ENCODE measurements around the gene CEP55. TPM values are rescaled to one million over a fixed set of nuclear protein-coding genes. Genes with fewer than 3 reads are reported as not detected.

Gene CEP55
- total RNA-seq, 2 experiments from 2014 or later: 88.0 to 91.3 TPM

- ChIA-PET POLR2A (no interaction called here), CTCF (interaction anchor here (1.0 to 12.3 kb wide), 5 partner anchors 9 to 114 kb away, joined by 3 to 422 read pairs (median 6); partner anchors contain the start of gene MYOF)
- no peak for DNase-seq
- H3K27ac Mint-ChIP-seq: no peak overlapping the region
- intact Hi-C loops (cut with micrococcal nuclease): loop anchor here (10.0 kb wide), 1 partner anchor 647 kb away; the partner anchor contains the start of gene EXOC6
- peaks cover 9% of the 10 kb centered on the region for H3K27me3 Mint-ChIP-seq
- H3K9me3 Mint-ChIP-seq: no peaks in the 10 kb centered on the region
- H3K4me1 Mint-ChIP-seq (ENCODE audit: low read depth): peaks cover 5% of the 10 kb centered on the region
- H3K4me3 Mint-ChIP-seq: no peak overlapping the region
- H3K36me3 Mint-ChIP-seq: peaks cover under 1% of the 10 kb centered on the region
Measured at GRCh38 chr10:93491602-93492121, 4.8 kb upstream of the CEP55 start.

GRCh38 chr10:93493162-93493561 lies 3.2 kb upstream of the CEP55 start:
- intact Hi-C loops (cut with micrococcal nuclease): loop anchor here (10.0 kb wide), 1 partner anchor 648 kb away; the partner anchor contains the start of gene EXOC6
- no peak overlapping the region for H3K27ac Mint-ChIP-seq
- POLR2A ChIA-PET: no interaction called here

GRCh38 chr10:93494494-93494893 lies 1.9 kb upstream of the CEP55 start:
- peaks cover 15% of the 10 kb centered on the region for H3K36me3 Mint-ChIP-seq
- H3K9me3 Mint-ChIP-seq: no peaks in the 10 kb centered on the region
- H3K27ac Mint-ChIP-seq: no peak overlapping the region
- intact Hi-C loops (cut with micrococcal nuclease): loop anchor here (10.0 kb wide), 1 partner anchor 650 kb away; the partner anchor contains the start of gene EXOC6
- H3K27me3 Mint-ChIP-seq: no peaks in the 10 kb centered on the region
- no peak for DNase-seq
- POLR2A ChIA-PET: no interaction called here
- H3K4me1 Mint-ChIP-seq (ENCODE audit: low read depth): peaks cover 21% of the 10 kb centered on the region
- no peak overlapping the region for H3K4me3 Mint-ChIP-seq
- CTCF ChIA-PET: interaction anchor here (0.7 to 3.9 kb wide), 3 partner anchors 12 to 142 kb away, joined by 3 to 32 read pairs (median 26); partner anchors contain the start of gene MYOF

More at GRCh38 chr10:93493162-93493561, 3.2 kb upstream of the CEP55 start:
- CTCF ChIA-PET: interaction anchor here (2.8 to 12.3 kb wide), 2 partner anchors 10 to 116 kb away, joined by 12 to 422 read pairs; partner anchors contain the start of gene MYOF
- H3K4me3 Mint-ChIP-seq: no peak overlapping the region
- no peaks in the 10 kb centered on the region for H3K9me3 Mint-ChIP-seq
- peaks cover 9% of the 10 kb centered on the region for H3K27me3 Mint-ChIP-seq
- peaks cover 7% of the 10 kb centered on the region for H3K36me3 Mint-ChIP-seq
- peaks cover 13% of the 10 kb centered on the region for H3K4me1 Mint-ChIP-seq (ENCODE audit: low read depth)
- DNase-seq: no peak

GRCh38 chr10:93495654-93496321 lies 624 bp upstream of the CEP55 start:
- Mint-ChIP-seq H3K4me1 (ENCODE audit: low read depth) (peaks cover 27% of the 10 kb centered on the region), H3K27ac (peak overlapping the region; percentile 68), H3K27me3 (no peaks in the 10 kb centered on the region), H3K4me3 (peak overlapping the region; percentile 90), H3K36me3 (peaks cover 28% of the 10 kb centered on the region), H3K9me3 (no peaks in the 10 kb centered on the region)
- peak; percentile 32 for DNase-seq
- intact Hi-C loops (cut with micrococcal nuclease): loop anchor here (1.0 to 10.0 kb wide), 6 partner anchors 13 to 903 kb away; partner anchors contain the start of genes EXOC6, FRA10AC1, KIF11 and MYOF
- ChIA-PET CTCF (interaction anchor here (0.6 to 3.9 kb wide), 6 partner anchors 13 to 653 kb away, joined by 3 to 32 read pairs (median 8); partner anchors contain the start of gene MYOF), POLR2A (interaction anchor here (0.6 to 2.6 kb wide), 5 partner anchors 9 to 207 kb away, joined by 3 to 16 read pairs (median 9); partner anchors contain the start of genes FRA10AC1 and MYOF)

- peak overlapping the region; percentile 51 for H3K27ac Mint-ChIP-seq
Measured at GRCh38 chr10:93498166-93498565, 1.8 kb downstream of the CEP55 start.

DNA sequence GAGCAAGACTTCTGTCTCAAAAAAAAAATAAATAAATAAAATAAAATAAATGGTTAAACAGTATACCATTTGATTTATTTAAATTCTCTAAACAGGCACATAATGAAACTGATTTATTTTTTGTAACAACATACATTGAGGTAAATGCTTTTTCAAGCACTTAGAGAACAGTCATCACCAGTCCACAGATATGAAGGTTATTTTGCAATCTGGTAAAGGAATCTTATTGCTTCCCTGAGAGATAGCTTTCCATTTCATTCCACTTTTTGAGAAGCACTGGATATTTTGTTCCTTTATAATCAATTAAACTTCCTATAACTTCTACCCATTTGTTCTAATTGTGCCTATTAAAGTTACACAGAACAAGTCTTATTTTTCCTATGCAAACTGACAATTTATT lies 5.2 kb downstream of the CEP55 start:
- peaks cover 62% of the 10 kb centered on the region for H3K36me3 Mint-ChIP-seq
- H3K27me3 Mint-ChIP-seq: no peaks in the 10 kb centered on the region
- H3K4me1 Mint-ChIP-seq (ENCODE audit: low read depth): peaks cover 55% of the 10 kb centered on the region
- H3K9me3 Mint-ChIP-seq: no peaks in the 10 kb centered on the region
- CTCF ChIA-PET: interaction anchor here (1.8 to 4.8 kb wide), 3 partner anchors 10 to 125 kb away, joined by 17 to 45 read pairs (median 44); partner anchors contain the start of gene MYOF
- H3K4me3 Mint-ChIP-seq: no peak overlapping the region
- no peak overlapping the region for H3K27ac Mint-ChIP-seq
- intact Hi-C loops (cut with micrococcal nuclease): no loop called here
- DNase-seq: no peak
- POLR2A ChIA-PET: no interaction called here

More at GRCh38 chr10:93498166-93498565, 1.8 kb downstream of the CEP55 start:
- CTCF ChIA-PET: interaction anchor here (0.7 to 1.1 kb wide), 2 partner anchors 17 to 25 kb away, joined by 4 read pairs; partner anchors contain the start of gene MYOF
- Mint-ChIP-seq H3K9me3 (no peaks in the 10 kb centered on the region), H3K4me1 (ENCODE audit: low read depth) (peaks cover 42% of the 10 kb centered on the region), H3K4me3 (peak overlapping the region; percentile 90), H3K27me3 (no peaks in the 10 kb centered on the region), H3K36me3 (peaks cover 42% of the 10 kb centered on the region)
- POLR2A ChIA-PET: interaction anchor here (1.1 kb wide), 1 partner anchor 11 kb away, joined by 3 read pairs; no protein-coding TSS in a partner anchor
- no peak for DNase-seq
- intact Hi-C loops (cut with micrococcal nuclease): loop anchor here (10.0 kb wide), 1 partner anchor 653 kb away; the partner anchor contains the start of gene EXOC6

DNA sequence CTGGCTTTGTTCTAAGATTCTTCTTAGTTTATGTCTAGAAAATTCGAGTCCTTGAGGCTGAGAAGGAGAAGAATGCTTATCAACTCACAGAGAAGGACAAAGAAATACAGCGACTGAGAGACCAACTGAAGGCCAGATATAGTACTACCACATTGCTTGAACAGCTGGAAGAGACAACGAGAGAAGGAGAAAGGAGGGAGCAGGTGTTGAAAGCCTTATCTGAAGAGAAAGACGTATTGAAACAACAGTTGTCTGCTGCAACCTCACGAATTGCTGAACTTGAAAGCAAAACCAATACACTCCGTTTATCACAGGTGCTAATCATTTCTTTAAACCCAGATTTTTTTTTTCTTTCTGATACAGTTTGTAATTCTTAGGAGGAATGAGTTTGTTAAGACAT lies 6.7 kb downstream of the CEP55 start:
- ChIA-PET POLR2A (interaction anchor here (0.9 to 1.3 kb wide), 3 partner anchors 10 to 134 kb away, joined by 3 to 6 read pairs (median 4); no protein-coding TSS in a partner anchor), CTCF (interaction anchor here (1.4 to 4.8 kb wide), 5 partner anchors 8 to 126 kb away, joined by 4 to 45 read pairs (median 17); partner anchors contain the start of gene MYOF)
- H3K4me3 Mint-ChIP-seq: peak overlapping the region; percentile 36
- peak overlapping the region; percentile 50 for H3K27ac Mint-ChIP-seq
- intact Hi-C loops (cut with micrococcal nuclease): no loop called here
- peaks cover 66% of the 10 kb centered on the region for H3K36me3 Mint-ChIP-seq
- no peaks in the 10 kb centered on the region for H3K9me3 Mint-ChIP-seq
- peaks cover 51% of the 10 kb centered on the region for H3K4me1 Mint-ChIP-seq (ENCODE audit: low read depth)
- H3K27me3 Mint-ChIP-seq: no peaks in the 10 kb centered on the region
- DNase-seq: no peak

- Mint-ChIP-seq H3K4me3 (no peak overlapping the region), H3K9me3 (no peaks in the 10 kb centered on the region), H3K36me3 (peaks cover 59% of the 10 kb centered on the region), H3K4me1 (ENCODE audit: low read depth) (peaks cover 51% of the 10 kb centered on the region), H3K27me3 (no peaks in the 10 kb centered on the region), H3K27ac (no peak overlapping the region)
- CTCF ChIA-PET: interaction anchor here (0.7 to 4.8 kb wide), 6 partner anchors 8 to 862 kb away, joined by 3 to 45 read pairs (median 4); partner anchors contain the start of gene MYOF
- intact Hi-C loops (cut with micrococcal nuclease): no loop called here
- POLR2A ChIA-PET: interaction anchor here (0.7 to 1.0 kb wide), 2 partner anchors 23 to 197 kb away, joined by 5 to 7 read pairs; partner anchors contain the start of genes FRA10AC1 and MYOF
- DNase-seq: no peak
Measured at GRCh38 chr10:93505075-93505474, 8.7 kb downstream of the CEP55 start.

DNA sequence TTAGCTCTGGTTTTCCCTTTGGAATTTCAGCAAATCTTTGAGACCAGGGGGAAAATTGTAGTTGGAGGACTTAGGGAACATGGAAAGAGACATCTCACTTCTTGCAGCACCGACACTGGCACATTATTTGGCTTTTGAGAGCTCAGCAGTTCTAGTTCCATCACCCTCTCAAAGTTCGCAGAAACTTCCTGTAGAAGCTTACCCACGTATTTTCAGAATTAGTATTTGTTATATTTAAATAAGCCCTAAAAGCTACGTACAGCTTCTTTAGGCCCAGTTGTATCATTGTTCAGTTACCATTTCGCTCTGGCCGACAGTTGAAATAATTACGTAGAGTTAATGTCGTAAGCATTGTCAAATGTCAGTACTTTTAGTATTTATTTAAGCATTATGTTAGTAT lies 13.4 kb downstream of the CEP55 start:
- Mint-ChIP-seq H3K4me1 (ENCODE audit: low read depth) (peaks cover 30% of the 10 kb centered on the region), H3K36me3 (peaks cover 39% of the 10 kb centered on the region), H3K4me3 (no peak overlapping the region), H3K9me3 (no peaks in the 10 kb centered on the region), H3K27ac (peak overlapping the region; percentile 38), H3K27me3 (no peaks in the 10 kb centered on the region)
- POLR2A ChIA-PET: interaction anchor here (1.0 to 1.8 kb wide), 3 partner anchors 12 to 27 kb away, joined by 3 to 9 read pairs (median 9); partner anchors contain the start of gene CEP55
- intact Hi-C loops (cut with micrococcal nuclease): loop anchor here (1.0 kb wide), 1 partner anchor 14 kb away; the partner anchor contains the start of gene CEP55
- no peak for DNase-seq
- CTCF ChIA-PET: interaction anchor here (0.9 to 8.8 kb wide), 10 partner anchors 14 to 431 kb away, joined by 3 to 193 read pairs (median 6); partner anchors contain the start of genes CEP55 and MYOF

DNA sequence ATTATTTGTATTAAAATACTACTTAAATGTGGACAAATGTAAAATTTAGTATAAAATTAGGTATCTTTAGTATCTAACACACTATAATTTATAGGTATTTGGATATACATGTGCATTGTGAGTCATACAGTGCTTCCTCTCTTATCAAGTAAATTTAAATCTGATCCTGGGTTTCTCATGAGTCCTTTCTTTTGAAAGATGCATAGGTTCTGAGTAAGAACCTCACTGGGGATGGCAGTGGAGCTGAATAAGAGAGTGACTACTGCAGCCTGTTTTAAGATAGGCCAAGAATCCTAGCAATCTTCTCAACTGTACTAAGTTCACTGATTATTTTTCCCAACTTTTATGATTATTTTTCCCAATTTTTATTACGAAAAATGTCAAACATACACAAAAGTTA lies 16.2 kb downstream of the CEP55 start:
- Mint-ChIP-seq H3K27ac (no peak overlapping the region), H3K4me3 (no peak overlapping the region), H3K36me3 (peaks cover 43% of the 10 kb centered on the region), H3K4me1 (ENCODE audit: low read depth) (peaks cover 25% of the 10 kb centered on the region), H3K27me3 (no peaks in the 10 kb centered on the region), H3K9me3 (no peaks in the 10 kb centered on the region)
- ChIA-PET CTCF (interaction anchor here (0.9 to 8.8 kb wide), 8 partner anchors 10 to 160 kb away, joined by 3 to 193 read pairs (median 19); partner anchors contain the start of genes CEP55 and MYOF), POLR2A (interaction anchor here (1.0 kb wide), 1 partner anchor 10 kb away, joined by 3 read pairs; no protein-coding TSS in a partner anchor)
- DNase-seq: no peak
- intact Hi-C loops (cut with micrococcal nuclease): no loop called here

DNA sequence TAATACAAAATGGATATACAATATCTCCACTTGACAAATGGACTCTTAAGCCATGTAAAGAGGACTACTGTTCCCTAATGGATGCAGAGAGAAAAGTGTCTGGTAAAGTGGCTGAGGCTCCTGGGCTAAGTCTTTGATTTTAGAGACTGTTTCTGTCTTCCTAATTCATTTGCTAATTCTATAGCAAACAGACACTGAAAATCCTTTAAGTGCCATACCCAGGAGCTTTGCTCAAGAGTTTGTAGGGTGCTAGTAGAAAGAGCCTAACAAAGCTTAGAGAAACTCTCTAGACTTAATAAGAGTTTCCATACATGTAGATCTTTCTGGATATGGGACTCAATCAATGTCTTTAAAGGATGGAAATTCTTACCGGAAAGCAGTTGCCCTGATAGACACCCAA lies 16.7 kb downstream of the CEP55 start:
- CTCF ChIA-PET: interaction anchor here (0.6 to 8.8 kb wide), 7 partner anchors 8 to 161 kb away, joined by 3 to 193 read pairs (median 5); partner anchors contain the start of gene MYOF
- Mint-ChIP-seq H3K4me1 (ENCODE audit: low read depth) (peaks cover 22% of the 10 kb centered on the region), H3K27ac (no peak overlapping the region), H3K36me3 (peaks cover 41% of the 10 kb centered on the region), H3K27me3 (no peaks in the 10 kb centered on the region), H3K4me3 (no peak overlapping the region), H3K9me3 (no peaks in the 10 kb centered on the region)
- intact Hi-C loops (cut with micrococcal nuclease): no loop called here
- POLR2A ChIA-PET: interaction anchor here (1.0 kb wide), 1 partner anchor 10 kb away, joined by 3 read pairs; no protein-coding TSS in a partner anchor
- no peak for DNase-seq

Measured in activated CD4-positive, alpha-beta memory T cell treated with anti-CD3 and anti-CD28 coated beads for 36 hours (primary cell).